Activated T-helper 9 cell treated with anti-CD3 and anti-CD28 coated beads, Interleukin-2, amount 50 U/mL, for 16 hours (primary cell): ENCODE measurements around the gene PPIE.

Experiments
- DNase-seq: peaks from one replicate; pipeline ENCODE4 v3.0.0-alpha.2; 2020; ENCODE audit warnings: low read depth

The PPIE gene

GRCh38 chr1:39805385-39805784, 66.7 kb downstream of the PPIE start:
- no peak for DNase-seq

- DNase-seq: no peak
Observed at GRCh38 chr1:39808784-39809517, 70.3 kb downstream of the PPIE start.

GRCh38 chr1:39812913-39813312, 74.2 kb downstream of the PPIE start:
- DNase-seq: no peak
